SK-N-SH (cell line): ENCODE measurements around the gene PFKL. TPM values are rescaled to one million over a fixed set of nuclear protein-coding genes. Genes with fewer than 3 reads are reported as not detected.

Experiments
- CTCF ChIA-PET: fragments of 300-600, 350-600 bp; formaldehyde crosslinking; extraction: SDS; loops from one replicate; lab custom pipeline; 2021; lab: Yijun Ruan, JAX
- POLR2A ChIA-PET: fragments of 350-600 bp; sonication (Branson Sonifier 250); formaldehyde crosslinking; extraction: SDS; loops from one replicate; lab custom pipeline; 2020; ENCODE audit warnings: antibody characterized with exemption, inconsistent platforms; lab: Yijun Ruan, JAX
- DNase-seq: peaks from one replicate; pipeline ENCODE4 v3.0.0; 2012
- H2AFZ ChIP-seq: fragments of 200-600 bp; sonication (generic); 2 replicates; pipeline ENCODE4 v1.8.1; 2016; ENCODE audit warnings: antibody characterized with exemption, mild to moderate bottlenecking, low read depth
- H3F3A ChIP-seq: fragments of 200-600 bp; sonication (generic); replicated peaks from 2 replicates; pipeline ENCODE3; 2016; ENCODE audit warnings: antibody characterized with exemption, mild to moderate bottlenecking; ENCODE audit not compliant: insufficient read depth
- H3K27ac ChIP-seq, 2 experiments: fragments of 200-500 bp in 1 of 2; fragments of 200-600 bp in 1 of 2; sonication (Bioruptor generic) in 1 of 2; sonication (generic), shearing (Covaris generic) in 1 of 2; 2 replicates each; pipeline versions ENCODE4 v1.5.1 to v1.6.1; 2014 to 2016; ENCODE audit warnings: low read depth in 2 of 2, inconsistent platforms in 1 of 2, low read length in 1 of 2, mild to moderate bottlenecking in 1 of 2, mixed read lengths in 1 of 2
- H3K27me3 ChIP-seq: fragments of 200-600 bp; sonication (generic), shearing (Covaris generic); 2 replicates; pipeline ENCODE4 v1.6.1; 2016; ENCODE audit warnings: mixed run types; ENCODE audit not compliant: insufficient read depth
- H3K36me3 ChIP-seq, 2 experiments: fragments of 200-500 bp in 1 of 2; fragments of 200-600 bp in 1 of 2; sonication (Bioruptor generic) in 1 of 2; sonication (generic) in 1 of 2; replicated peaks in 1 of 2; 2 replicates each; pipeline versions ENCODE3 to v1.5.1; 2014 to 2016; ENCODE audit warnings: low read length in 1 of 2, mild to moderate bottlenecking in 1 of 2; ENCODE audit not compliant: insufficient read depth in 2 of 2, control insufficient read depth in 1 of 2
- H3K4me1 ChIP-seq, 2 experiments: fragments of 200-500 bp in 1 of 2; fragments of 200-600 bp in 1 of 2; sonication (Bioruptor generic) in 1 of 2; sonication (generic), shearing (Covaris generic) in 1 of 2; 2 replicates each; pipeline versions ENCODE4 v1.5.1 to v1.6.1; 2014 to 2016; ENCODE audit warnings: low read depth in 1 of 2, low read length in 1 of 2, mixed run types in 1 of 2; ENCODE audit not compliant: insufficient read depth in 2 of 2, control insufficient read depth in 1 of 2
- H3K4me2 ChIP-seq: fragments of 200-600 bp; sonication (generic), shearing (Covaris generic); 2 replicates; pipeline ENCODE4 v1.6.1; 2017; ENCODE audit warnings: mixed run types
- H3K4me3 ChIP-seq, 2 experiments: fragments of 200-500 bp in 1 of 2; fragments of 200-600 bp in 1 of 2; sonication (Bioruptor generic) in 1 of 2; sonication (generic), shearing (Covaris generic) in 1 of 2; 2 replicates each; pipeline versions ENCODE4 v1.5.1 to v1.8.1; 2014 to 2016; ENCODE audit warnings: low read depth in 2 of 2, inconsistent platforms in 1 of 2, low read length in 1 of 2, mild to moderate bottlenecking in 1 of 2, mixed read lengths in 1 of 2, moderate library complexity in 1 of 2
- H3K79me2 ChIP-seq: fragments of 200-600 bp; sonication (generic); 2 replicates; pipeline ENCODE4 v1.8.1; 2017; ENCODE audit warnings: mild to moderate bottlenecking; ENCODE audit not compliant: insufficient read depth
- H3K9ac ChIP-seq: fragments of 200-600 bp; sonication (generic); 2 replicates; pipeline ENCODE4 v1.6.1; 2017; ENCODE audit warnings: mixed run types
- H3K9me2 ChIP-seq: fragments of 200-600 bp; sonication (generic); 2 replicates; pipeline ENCODE4 v1.6.1; 2017; ENCODE audit warnings: mixed run types
- H3K9me3 ChIP-seq: fragments of 200-600 bp; sonication (generic); 2 replicates; pipeline ENCODE4 v1.6.1; 2017; ENCODE audit warnings: mixed run types, mild to moderate bottlenecking, moderate library complexity
- H4K20me1 ChIP-seq: fragments of 200-600 bp; sonication (generic); 2 replicates; pipeline ENCODE4 v1.6.1; 2017; ENCODE audit warnings: mild to moderate bottlenecking, mixed run types; ENCODE audit not compliant: insufficient read depth
- ELF1 ChIP-seq: IDR thresholded peaks from 2 replicates; pipeline ENCODE4 v1.4.0; 2012
- EP300 ChIP-seq, 2 experiments: IDR thresholded peaks; 2 replicates each; pipeline versions ENCODE4 v1.4.0 to v1.6.1; 2012; ENCODE audit warnings: borderline replicate concordance in 1 of 2, low read depth in 1 of 2, low read length in 1 of 2
- JUND ChIP-seq: IDR thresholded peaks from 2 replicates; pipeline ENCODE4 v1.4.0; 2012
- MXI1 ChIP-seq: IDR thresholded peaks from 2 replicates; pipeline ENCODE4 v1.6.1; 2012; ENCODE audit warnings: mild to moderate bottlenecking, low read depth, low read length, improper control_type of control experiment
- NFIC ChIP-seq: IDR thresholded peaks from 2 replicates; pipeline ENCODE4 v1.4.0; 2012; ENCODE audit warnings: borderline replicate concordance
- NRF1 ChIP-seq: IDR thresholded peaks from 2 replicates; pipeline ENCODE4 v1.6.1; 2012; ENCODE audit warnings: low read depth, mild to moderate bottlenecking, low read length
- SMC3 ChIP-seq: IDR thresholded peaks from 2 replicates; pipeline ENCODE4 v1.6.1; 2012; ENCODE audit warnings: low read depth, low read length, improper control_type of control experiment
- USF2 ChIP-seq: fragments of 150-350 bp; IDR thresholded peaks from 2 replicates; pipeline ENCODE4 v1.6.1; 2017; ENCODE audit warnings: antibody characterized with exemption, low read length, low read depth, borderline replicate concordance
- ZBTB33 ChIP-seq: IDR thresholded peaks from 2 replicates; pipeline ENCODE4 v1.4.0; 2012; ENCODE audit warnings: low read depth, borderline replicate concordance
- WGBS: methylation state at CpG from one replicate; pipeline ENCODE4 v1.1.6; 2017; ENCODE audit warnings: low lambda C conversion rate; 5-methylcytosine and 5-hydroxymethylcytosine counted together
- polyA plus RNA-seq, 3 experiments: library from polyadenylated mRNA; depleted of rRNA; stranded (reverse); fragments of >200 nt; gene quantifications; 2 replicates each; pipeline ENCODE4 v1.2.3, GENCODE V29; 2012
- TF ChIP-seq, protein P1 (sequence below): IDR thresholded peaks from 2 replicates; pipeline ENCODE4; 2012

Gene PFKL
- polyA plus RNA-seq, 1 of the 3 experiments (the other 2 are of a cell fraction): 118 TPM

DNA sequence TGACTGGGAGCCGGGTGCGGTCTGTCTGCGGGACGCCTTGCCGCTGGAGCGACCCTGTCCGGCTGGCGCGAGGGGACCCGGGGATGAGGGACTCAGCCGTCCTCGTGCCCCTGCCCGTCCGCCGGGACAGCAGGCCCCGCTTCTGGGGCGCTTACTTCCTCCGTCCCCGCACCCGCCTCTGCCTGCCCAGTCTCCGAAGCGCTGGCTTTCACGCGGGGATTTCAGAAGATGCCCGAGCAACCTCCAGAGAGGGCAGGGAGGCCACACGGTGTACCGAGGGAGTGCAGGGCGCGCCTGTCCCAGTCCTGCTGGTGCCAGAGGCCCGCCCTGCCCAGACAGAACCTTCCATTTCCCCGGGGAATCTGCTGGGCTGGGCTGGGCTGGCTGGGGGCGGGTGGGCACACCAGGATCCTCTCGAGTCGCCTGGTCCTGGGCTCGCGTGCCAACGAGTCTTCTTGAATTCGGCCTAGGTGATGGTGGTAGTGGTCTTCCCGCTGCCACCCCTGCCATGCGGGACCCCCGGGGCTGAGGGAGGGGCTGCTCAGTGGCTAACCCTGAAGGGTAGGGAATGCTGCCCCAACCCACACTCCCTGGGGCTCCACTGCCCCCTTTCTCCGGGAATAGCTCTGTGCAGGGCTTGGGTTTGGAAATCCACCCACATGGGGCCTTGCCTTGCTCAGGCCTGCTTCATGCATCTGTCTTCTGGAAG, 51.1 kb downstream of the PFKL start:
- POLR2A ChIA-PET: no interaction called here

More for the DNA sequence above, 51.1 kb downstream of the PFKL start:
- no peaks in the 10 kb centered on the region for H3K9me2 ChIP-seq
- no peak for TF ChIP-seq ELF1
- no peak for TF ChIP-seq NFIC
- TF ChIP-seq NRF1: no peak
- TF ChIP-seq, protein P1, sequence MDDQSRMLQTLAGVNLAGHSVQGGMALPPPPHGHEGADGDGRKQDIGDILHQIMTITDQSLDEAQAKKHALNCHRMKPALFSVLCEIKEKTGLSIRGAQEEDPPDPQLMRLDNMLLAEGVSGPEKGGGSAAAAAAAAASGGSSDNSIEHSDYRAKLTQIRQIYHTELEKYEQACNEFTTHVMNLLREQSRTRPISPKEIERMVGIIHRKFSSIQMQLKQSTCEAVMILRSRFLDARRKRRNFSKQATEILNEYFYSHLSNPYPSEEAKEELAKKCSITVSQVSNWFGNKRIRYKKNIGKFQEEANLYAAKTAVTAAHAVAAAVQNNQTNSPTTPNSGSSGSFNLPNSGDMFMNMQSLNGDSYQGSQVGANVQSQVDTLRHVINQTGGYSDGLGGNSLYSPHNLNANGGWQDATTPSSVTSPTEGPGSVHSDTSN: no peak
- no peak for TF ChIP-seq ZBTB33
- TF ChIP-seq SMC3: no peak
- TF ChIP-seq USF2: no peak
- no peak for TF ChIP-seq JUND
- no peak for TF ChIP-seq MXI1
- TF ChIP-seq EP300 (IDR thresholded peaks at IDR 0.05; ENCODE audit: borderline replicate concordance in 1 of 2, low read depth in 1 of 2, low read length in 1 of 2): no peak
- TF ChIP-seq, all 33 proteins: peak for 0
- Histone ChIP-seq H3K79me2 (no peaks in the 10 kb centered on the region), H3K36me3 (no peaks in the 10 kb centered on the region), H3K27me3 (peaks cover 66% of the 10 kb centered on the region), H3K9ac (no peak overlapping the region), H4K20me1 (no peaks in the 10 kb centered on the region), H3K27ac (no peak overlapping the region), H3F3A (no peaks in the 10 kb centered on the region), H3K9me3 (no peaks in the 10 kb centered on the region), H3K4me3 (no peak overlapping the region), H2AFZ (no peak overlapping the region), H3K4me2 (no peak overlapping the region), H3K4me1 (no peaks in the 10 kb centered on the region)
- CTCF ChIA-PET: interaction anchor here (1.2 kb wide), 1 partner anchor 105 kb away, joined by 4 read pairs; no protein-coding TSS in a partner anchor
- DNase-seq: no peak
- WGBS: 10% methylated on average over 2 of the region's 42 CpGs
